Measurements from ENCODE around the gene PDE9A. TPM values are rescaled to one million over a fixed set of nuclear protein-coding genes. Genes with fewer than 3 reads are reported as not detected.

PDE9A gene
- total RNA-seq, 1 donor from 2014 or later: 1.6 TPM

GRCh38 chr21:42639646-42640152 is 13.7 kb upstream of the PDE9A start:
- Histone ChIP-seq H3K36me3 (ENCODE audit: control insufficient read depth, insufficient read depth, low read length) (no peaks in the 10 kb centered on the region), H3K4me3 (ENCODE audit: low read depth, low read length) (no peak overlapping the region), H3K27me3 (ENCODE audit: control insufficient read depth, insufficient read depth, low read length) (peaks cover 7% of the 10 kb centered on the region)
- DNase-seq (ENCODE audit: low read depth) (no peak), FAIRE-seq (no peak)
- no peak for TF ChIP-seq CTCF (IDR thresholded peaks at IDR 0.05; ENCODE audit: insufficient read depth, low read length, severe bottlenecking)

- no peak overlapping the region for H3K4me3 ChIP-seq (ENCODE audit: low read depth, low read length)
- peak; percentile 10 for DNase-seq (ENCODE audit: low read depth)
- no peak for FAIRE-seq
- TF ChIP-seq CTCF (IDR thresholded peaks at IDR 0.05; ENCODE audit: insufficient read depth, low read length, severe bottlenecking): no peak
- H3K36me3 ChIP-seq (ENCODE audit: control insufficient read depth, insufficient read depth, low read length): no peaks in the 10 kb centered on the region
- peaks cover 7% of the 10 kb centered on the region for H3K27me3 ChIP-seq (ENCODE audit: control insufficient read depth, insufficient read depth, low read length)
Measured at GRCh38 chr21:42640486-42640885, 12.9 kb upstream of the PDE9A start.

- Histone ChIP-seq H3K27me3 (ENCODE audit: control insufficient read depth, insufficient read depth, low read length) (peaks cover 7% of the 10 kb centered on the region), H3K4me3 (ENCODE audit: low read depth, low read length) (no peak overlapping the region), H3K36me3 (ENCODE audit: control insufficient read depth, insufficient read depth, low read length) (no peaks in the 10 kb centered on the region)
- no peak for TF ChIP-seq CTCF (IDR thresholded peaks at IDR 0.05; ENCODE audit: insufficient read depth, low read length, severe bottlenecking)
- no peak for DNase-seq (ENCODE audit: low read depth)
- FAIRE-seq: no peak
Measured at GRCh38 chr21:42641311-42642218, 11.9 kb upstream of the PDE9A start.

GRCh38 chr21:42642219-42642745 is 11.1 kb upstream of the PDE9A start:
- Histone ChIP-seq H3K4me3 (ENCODE audit: low read depth, low read length) (no peak overlapping the region), H3K36me3 (ENCODE audit: control insufficient read depth, insufficient read depth, low read length) (no peaks in the 10 kb centered on the region), H3K27me3 (ENCODE audit: control insufficient read depth, insufficient read depth, low read length) (peaks cover 7% of the 10 kb centered on the region)
- DNase-seq (ENCODE audit: low read depth) (no peak), FAIRE-seq (no peak)
- TF ChIP-seq CTCF (IDR thresholded peaks at IDR 0.05; ENCODE audit: insufficient read depth, low read length, severe bottlenecking): no peak

GRCh38 chr21:42644223-42645208 is 8.9 kb upstream of the PDE9A start:
- no peak for DNase-seq (ENCODE audit: low read depth)
- FAIRE-seq: no peak
- Histone ChIP-seq H3K4me3 (ENCODE audit: low read depth, low read length) (no peak overlapping the region), H3K27me3 (ENCODE audit: control insufficient read depth, insufficient read depth, low read length) (peaks cover 7% of the 10 kb centered on the region), H3K36me3 (ENCODE audit: control insufficient read depth, insufficient read depth, low read length) (no peaks in the 10 kb centered on the region)
- no peak for TF ChIP-seq CTCF (IDR thresholded peaks at IDR 0.05; ENCODE audit: insufficient read depth, low read length, severe bottlenecking)
